Stimulated activated naive CD4-positive, alpha-beta T cell treated with Interleukin-2 at 50 U/mL for 16 hours (primary cell): Measurements from ENCODE around the gene CACNA2D4.

Experiments
- DNase-seq: peaks from one replicate; lab custom pipeline; 2025; lab: John Stamatoyannopoulos, UW

Gene CACNA2D4

GRCh38 chr12:1888923-1889322 is 29.5 kb downstream of the CACNA2D4 start:
- no peak for DNase-seq

GRCh38 chr12:1886396-1887008 is 31.9 kb downstream of the CACNA2D4 start:
- no peak for DNase-seq

- DNase-seq: no peak
Measured at GRCh38 chr12:1885599-1886245, 32.7 kb downstream of the CACNA2D4 start.

GRCh38 chr12:1885082-1885596 is 33.3 kb downstream of the CACNA2D4 start:
- no peak for DNase-seq

GRCh38 chr12:1884651-1885050 is 33.8 kb downstream of the CACNA2D4 start:
- no peak for DNase-seq

GRCh38 chr12:1883513-1883912 is 34.9 kb downstream of the CACNA2D4 start:
- no peak for DNase-seq

GRCh38 chr12:1882850-1883470 is 35.5 kb downstream of the CACNA2D4 start:
- DNase-seq: no peak

- no peak for DNase-seq
Measured at GRCh38 chr12:1882405-1882804, 36.0 kb downstream of the CACNA2D4 start.

GRCh38 chr12:1881936-1882335 is 36.5 kb downstream of the CACNA2D4 start:
- no peak for DNase-seq

GRCh38 chr12:1881301-1881700 is 37.2 kb downstream of the CACNA2D4 start:
- no peak for DNase-seq

- no peak for DNase-seq
Measured at GRCh38 chr12:1880876-1881275, 37.6 kb downstream of the CACNA2D4 start.

- DNase-seq: no peak
Measured at GRCh38 chr12:1880153-1880845, 38.2 kb downstream of the CACNA2D4 start.

GRCh38 chr12:1879633-1880032 is 38.8 kb downstream of the CACNA2D4 start:
- DNase-seq: no peak

GRCh38 chr12:1878695-1879094 is 39.8 kb downstream of the CACNA2D4 start:
- DNase-seq: no peak

- DNase-seq: no peak
Measured at GRCh38 chr12:1878214-1878613, 40.2 kb downstream of the CACNA2D4 start.

- no peak for DNase-seq
Measured at GRCh38 chr12:1877169-1877878, 41.1 kb downstream of the CACNA2D4 start.

- no peak for DNase-seq
Measured at GRCh38 chr12:1876086-1876485, 42.4 kb downstream of the CACNA2D4 start.

- DNase-seq: no peak
Measured at GRCh38 chr12:1875608-1876007, 42.8 kb downstream of the CACNA2D4 start.

GRCh38 chr12:1873531-1874510 is 44.6 kb downstream of the CACNA2D4 start:
- no peak for DNase-seq

GRCh38 chr12:1872448-1872847 is 46.0 kb downstream of the CACNA2D4 start:
- DNase-seq: no peak

- no peak for DNase-seq
Measured at GRCh38 chr12:1872001-1872400, 46.5 kb downstream of the CACNA2D4 start.
